ENCODE data around the gene SSBP3. TPM values are rescaled to one million over a fixed set of nuclear protein-coding genes. Genes with fewer than 3 reads are reported as not detected.
A peak's percentile ranks its signal among the peaks of the same experiment; 100 is the strongest.

SSBP3 gene
- total RNA-seq, 2 donors from 2014 or later, result 59.0 to 92.1 TPM

DNA sequence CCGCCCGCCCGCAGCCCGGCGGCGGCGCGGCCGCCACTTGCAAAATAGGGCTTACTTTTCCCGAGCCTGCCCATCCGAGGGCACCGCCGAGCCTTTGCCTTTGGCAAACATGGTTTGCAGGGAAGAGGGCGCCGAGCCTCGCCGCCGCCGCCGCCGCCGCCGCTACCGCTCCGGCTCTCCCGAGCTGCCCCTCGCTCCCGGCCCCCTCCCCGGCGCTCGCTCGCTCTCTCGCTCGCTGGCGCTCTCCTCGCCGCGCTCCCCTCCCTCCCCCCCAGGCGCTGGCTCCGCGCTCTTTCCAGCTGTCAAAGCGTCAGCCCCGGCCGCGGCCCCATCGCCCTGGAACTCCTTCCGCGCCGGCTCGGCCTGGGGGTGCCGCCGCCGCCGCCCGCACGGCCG lies 298 bp downstream of the SSBP3 start:
- DNase-seq (ENCODE audit: low spot score), result no peak
- Mint-ChIP-seq H3K27me3 (no peaks in the 10 kb centered on the region), H3K36me3 (peaks cover 22% of the 10 kb centered on the region), H3K4me3 (peak overlapping the region; percentile 38), H3K9me3 (no peaks in the 10 kb centered on the region), H3K4me1 (ENCODE audit: low read depth in 2 of 2) (peaks cover 68 to 70% of the 10 kb centered on the region in 2 donors), H3K27ac (no peak overlapping the region)
- no peak for ATAC-seq

DNA sequence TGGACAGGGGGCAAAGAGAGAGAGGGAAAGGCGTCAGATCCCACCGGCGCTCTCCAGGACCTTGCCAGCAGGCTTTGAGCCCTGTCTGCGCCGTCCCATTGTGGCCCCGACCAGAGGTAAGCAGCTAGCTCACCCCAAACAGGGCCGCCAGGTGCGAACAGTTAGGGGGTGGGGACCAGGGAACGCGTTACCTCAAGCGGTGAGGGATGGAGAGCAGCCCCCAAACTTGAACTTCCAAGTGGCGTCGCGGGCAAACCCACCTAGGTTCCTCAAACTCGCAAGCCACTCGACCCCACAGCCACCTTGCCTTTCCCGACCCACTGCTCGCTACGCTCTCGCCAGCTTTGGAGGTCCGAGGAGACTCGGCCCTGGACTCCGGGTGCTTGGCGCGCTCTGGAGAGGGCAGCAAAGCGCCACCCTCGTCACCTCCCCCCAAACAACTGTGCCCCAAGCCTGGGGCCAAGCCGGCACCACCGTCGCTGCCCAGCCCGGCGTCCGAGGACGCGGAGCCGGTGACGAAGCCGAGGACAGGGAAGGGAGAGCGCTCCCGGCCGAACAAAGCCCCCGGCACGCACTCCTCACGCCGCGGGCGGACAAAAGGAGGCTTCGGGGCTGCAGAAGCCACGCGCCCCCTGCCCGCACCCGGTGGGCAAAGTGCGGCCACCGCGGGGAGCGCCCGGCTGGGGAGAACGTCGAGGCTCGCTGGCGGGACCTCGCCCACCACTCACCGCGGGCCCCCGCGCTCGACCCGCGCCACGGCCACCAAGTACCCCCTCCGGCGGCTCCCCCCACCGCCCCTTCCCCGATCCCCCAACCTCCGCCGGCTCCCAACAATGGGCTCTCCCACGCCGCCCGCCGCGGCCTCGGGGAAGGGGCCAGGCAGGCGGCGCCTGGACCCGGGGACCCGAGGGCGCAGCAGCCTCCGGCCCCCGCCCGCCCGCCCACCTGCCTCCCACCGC lies 976 bp downstream of the SSBP3 start:
- H3K27ac Mint-ChIP-seq, result peak overlapping the region; percentile 80 to 87
- peak overlapping the region; percentile 90 for H3K4me3 Mint-ChIP-seq
- peaks cover 28% of the 10 kb centered on the region for H3K36me3 Mint-ChIP-seq
- DNase-seq (ENCODE audit: low spot score), result no peak
- ATAC-seq, result no peak
- H3K9me3 Mint-ChIP-seq, result no peaks in the 10 kb centered on the region
- no peaks in the 10 kb centered on the region for H3K27me3 Mint-ChIP-seq
- H3K4me1 Mint-ChIP-seq (ENCODE audit: low read depth in 2 of 2), result peaks cover 75 to 76% of the 10 kb centered on the region in 2 donors

DNA sequence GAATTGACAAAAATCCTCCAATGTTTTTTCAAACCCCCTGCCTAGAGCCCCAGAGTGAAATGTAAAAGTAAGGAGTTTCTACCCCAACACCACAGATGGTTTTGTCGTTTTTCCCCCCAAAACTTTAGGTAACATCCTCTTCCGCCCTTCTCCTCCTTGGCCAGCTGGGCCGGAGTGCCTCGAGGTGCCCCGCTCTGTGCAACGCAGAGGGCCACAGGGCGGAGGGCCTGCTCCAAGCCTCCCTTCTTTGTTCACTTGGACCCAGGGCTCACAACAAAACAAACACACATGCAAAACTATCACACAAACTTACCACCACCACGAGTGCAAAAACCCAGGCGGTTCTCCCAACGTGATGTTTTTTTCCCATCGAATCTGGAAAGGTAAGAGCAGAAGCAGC lies 1.9 kb downstream of the SSBP3 start:
- Mint-ChIP-seq H3K36me3 (peaks cover 37% of the 10 kb centered on the region), H3K27ac (peak overlapping the region; percentile 80 to 87), H3K27me3 (no peaks in the 10 kb centered on the region), H3K4me1 (ENCODE audit: low read depth in 2 of 2) (peaks cover 75 to 77% of the 10 kb centered on the region in 2 donors), H3K9me3 (no peaks in the 10 kb centered on the region), H3K4me3 (peak overlapping the region; percentile 90)
- ATAC-seq (no peak), DNase-seq (ENCODE audit: low spot score) (no peak)

DNA sequence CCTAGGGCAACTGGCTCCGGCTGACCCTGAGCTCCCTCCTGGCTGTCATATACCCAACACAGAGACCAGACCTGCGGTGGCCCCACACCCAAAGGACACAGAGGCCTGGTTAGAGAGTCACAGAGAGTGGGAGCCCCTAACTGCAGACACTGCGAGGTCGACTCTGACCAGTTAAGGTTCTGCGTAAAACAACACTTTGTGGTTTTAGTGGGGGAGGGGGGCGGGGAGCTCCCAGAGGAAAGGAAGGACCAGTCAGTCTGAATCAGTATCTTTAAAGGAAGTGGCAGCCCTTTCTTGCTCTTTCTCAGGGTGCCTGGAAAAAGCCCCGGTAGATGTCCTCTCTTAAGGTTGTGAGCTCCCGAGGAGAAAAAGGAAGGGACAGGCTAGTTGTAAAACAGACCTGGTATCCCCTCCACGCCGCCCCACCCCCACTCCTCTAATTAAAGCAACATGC lies 2.4 kb downstream of the SSBP3 start:
- Mint-ChIP-seq H3K36me3 (peaks cover 41% of the 10 kb centered on the region), H3K27ac (peak overlapping the region; percentile 80 to 87), H3K9me3 (no peaks in the 10 kb centered on the region), H3K4me3 (peak overlapping the region; percentile 90), H3K4me1 (ENCODE audit: low read depth in 2 of 2) (peaks cover 74 to 77% of the 10 kb centered on the region in 2 donors), H3K27me3 (no peaks in the 10 kb centered on the region)
- DNase-seq (ENCODE audit: low spot score), result no peak
- ATAC-seq, result peak in 1 of 2 donors; percentile 0

DNA sequence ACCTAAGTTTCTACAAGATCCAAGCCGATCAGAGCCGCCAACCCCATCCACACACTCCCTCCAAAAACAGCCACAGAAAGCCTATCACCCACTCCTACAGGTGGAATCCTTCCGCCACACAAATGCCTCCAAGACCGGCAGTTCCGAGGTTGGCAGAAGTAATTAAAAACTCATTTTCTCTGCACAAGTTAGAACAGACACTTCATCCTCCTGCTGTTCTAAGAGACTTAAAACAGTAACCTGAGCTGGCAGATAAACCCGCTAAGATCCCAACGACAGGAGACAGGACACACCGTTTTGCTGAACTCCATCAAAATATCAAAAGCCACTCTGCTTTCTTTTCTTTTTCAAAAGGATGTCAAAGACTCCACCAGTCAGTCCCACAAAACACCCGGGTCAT lies 2.8 kb downstream of the SSBP3 start:
- H3K27me3 Mint-ChIP-seq, result no peaks in the 10 kb centered on the region
- H3K4me3 Mint-ChIP-seq, result peak overlapping the region; percentile 90
- DNase-seq (ENCODE audit: low spot score) (no peak), ATAC-seq (no peak)
- no peaks in the 10 kb centered on the region for H3K9me3 Mint-ChIP-seq
- H3K36me3 Mint-ChIP-seq, result peaks cover 46% of the 10 kb centered on the region
- H3K27ac Mint-ChIP-seq, result peak overlapping the region; percentile 80 to 87
- H3K4me1 Mint-ChIP-seq (ENCODE audit: low read depth in 2 of 2), result peaks cover 72 to 77% of the 10 kb centered on the region in 2 donors

DNA sequence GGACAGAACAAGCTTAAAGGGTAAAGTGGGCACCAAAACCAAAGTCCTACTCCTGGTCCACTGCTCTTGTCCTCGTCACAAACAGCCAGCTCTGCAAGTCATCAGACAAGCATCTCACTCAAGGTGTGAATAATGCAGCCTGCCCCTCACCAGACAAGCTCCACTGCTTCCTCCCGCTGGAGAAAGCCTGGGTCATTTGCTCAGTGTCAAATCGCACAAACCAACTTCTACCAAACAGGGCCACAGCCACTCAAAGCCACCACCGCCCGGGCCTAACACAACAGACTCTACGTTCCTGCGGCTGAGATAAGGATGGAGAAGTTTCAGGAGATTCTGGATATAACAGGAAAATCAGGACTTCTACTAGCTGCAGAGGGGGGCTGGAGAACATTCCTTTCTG lies 3.3 kb downstream of the SSBP3 start:
- DNase-seq (ENCODE audit: low spot score), result no peak
- peaks cover 71 to 77% of the 10 kb centered on the region in 2 donors for H3K4me1 Mint-ChIP-seq (ENCODE audit: low read depth in 2 of 2)
- H3K9me3 Mint-ChIP-seq, result no peaks in the 10 kb centered on the region
- peak overlapping the region; percentile 80 to 87 for H3K27ac Mint-ChIP-seq
- H3K27me3 Mint-ChIP-seq, result no peaks in the 10 kb centered on the region
- peaks cover 51% of the 10 kb centered on the region for H3K36me3 Mint-ChIP-seq
- peak overlapping the region; percentile 90 for H3K4me3 Mint-ChIP-seq
- no peak for ATAC-seq

DNA sequence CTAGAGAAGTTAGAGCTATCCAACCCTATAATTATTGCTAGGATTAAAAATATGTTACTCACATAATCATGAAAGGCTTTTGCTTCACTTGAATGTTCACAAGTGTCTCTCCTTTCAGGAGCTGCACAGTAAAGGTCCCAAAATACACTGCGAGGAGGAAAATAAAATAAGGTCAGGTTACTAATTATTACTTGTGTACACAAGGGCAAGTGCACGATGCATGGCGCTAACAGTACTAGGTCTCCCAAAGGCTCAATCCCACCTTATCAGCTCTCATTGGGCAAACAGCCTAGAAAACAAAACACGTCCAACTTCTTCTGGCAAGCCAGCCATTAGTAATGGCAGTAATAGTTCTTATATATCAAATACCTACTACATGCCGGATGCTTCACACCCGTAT lies 4.4 kb downstream of the SSBP3 start:
- H3K27me3 Mint-ChIP-seq, result no peaks in the 10 kb centered on the region
- H3K4me1 Mint-ChIP-seq (ENCODE audit: low read depth in 2 of 2), result peaks cover 69 to 70% of the 10 kb centered on the region in 2 donors
- ATAC-seq (no peak), DNase-seq (ENCODE audit: low spot score) (no peak)
- H3K4me3 Mint-ChIP-seq, result peak overlapping the region; percentile 5
- peak overlapping the region; percentile 5 to 79 for H3K27ac Mint-ChIP-seq
- H3K9me3 Mint-ChIP-seq, result no peaks in the 10 kb centered on the region
- H3K36me3 Mint-ChIP-seq, result peaks cover 51% of the 10 kb centered on the region

DNA sequence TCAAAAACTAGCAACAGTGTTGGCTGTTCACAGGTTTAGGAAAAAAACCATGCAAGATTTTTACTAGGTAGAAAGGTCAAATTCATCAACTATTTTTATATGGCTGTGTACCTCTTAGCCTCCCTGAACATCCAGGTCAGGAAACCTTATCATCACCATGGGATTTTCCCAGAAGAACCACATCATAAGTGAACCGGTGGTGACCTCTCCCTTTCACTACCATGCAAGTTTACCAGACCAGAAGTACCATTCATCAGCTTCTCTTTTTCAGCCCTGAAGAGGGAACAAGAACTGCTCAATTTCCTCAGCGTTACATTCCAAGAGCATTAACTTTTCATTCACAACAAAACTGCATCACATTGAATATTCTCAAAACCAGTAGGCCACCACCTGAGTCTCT lies 5.9 kb downstream of the SSBP3 start:
- no peak for ATAC-seq
- no peaks in the 10 kb centered on the region for H3K27me3 Mint-ChIP-seq
- no peak for DNase-seq (ENCODE audit: low spot score)
- H3K9me3 Mint-ChIP-seq, result no peaks in the 10 kb centered on the region
- peak overlapping the region; percentile 54 for H3K4me3 Mint-ChIP-seq
- peaks cover 51% of the 10 kb centered on the region for H3K36me3 Mint-ChIP-seq
- H3K4me1 Mint-ChIP-seq (ENCODE audit: low read depth in 2 of 2), result peaks cover 74 to 75% of the 10 kb centered on the region in 2 donors
- H3K27ac Mint-ChIP-seq, result peak overlapping the region; percentile 5 to 79

DNA sequence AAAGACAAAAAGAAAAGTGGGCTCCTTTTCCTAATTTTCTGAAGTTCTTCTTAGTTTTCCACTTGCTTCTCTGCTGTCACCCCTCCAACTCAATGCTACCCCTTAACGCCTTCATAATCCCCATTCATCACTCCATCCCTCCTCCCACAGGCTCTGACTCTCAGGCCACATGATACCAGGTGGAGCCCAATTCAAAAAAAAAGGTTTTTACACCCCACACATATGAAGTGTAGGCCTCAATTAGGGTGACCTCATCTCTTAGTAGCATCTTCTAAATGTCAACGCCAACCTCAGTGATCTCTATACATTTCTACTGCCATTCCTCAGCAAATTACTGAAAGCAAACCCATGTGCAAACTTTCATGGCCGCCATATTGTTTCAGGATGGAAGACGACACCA lies 6.4 kb downstream of the SSBP3 start:
- H3K36me3 Mint-ChIP-seq, result peaks cover 51% of the 10 kb centered on the region
- no peaks in the 10 kb centered on the region for H3K9me3 Mint-ChIP-seq
- no peaks in the 10 kb centered on the region for H3K27me3 Mint-ChIP-seq
- DNase-seq (ENCODE audit: low spot score) (no peak), ATAC-seq (no peak)
- H3K27ac Mint-ChIP-seq, result peak overlapping the region; percentile 5 to 70
- H3K4me3 Mint-ChIP-seq, result peak overlapping the region; percentile 54
- peaks cover 74 to 76% of the 10 kb centered on the region in 2 donors for H3K4me1 Mint-ChIP-seq (ENCODE audit: low read depth in 2 of 2)

DNA sequence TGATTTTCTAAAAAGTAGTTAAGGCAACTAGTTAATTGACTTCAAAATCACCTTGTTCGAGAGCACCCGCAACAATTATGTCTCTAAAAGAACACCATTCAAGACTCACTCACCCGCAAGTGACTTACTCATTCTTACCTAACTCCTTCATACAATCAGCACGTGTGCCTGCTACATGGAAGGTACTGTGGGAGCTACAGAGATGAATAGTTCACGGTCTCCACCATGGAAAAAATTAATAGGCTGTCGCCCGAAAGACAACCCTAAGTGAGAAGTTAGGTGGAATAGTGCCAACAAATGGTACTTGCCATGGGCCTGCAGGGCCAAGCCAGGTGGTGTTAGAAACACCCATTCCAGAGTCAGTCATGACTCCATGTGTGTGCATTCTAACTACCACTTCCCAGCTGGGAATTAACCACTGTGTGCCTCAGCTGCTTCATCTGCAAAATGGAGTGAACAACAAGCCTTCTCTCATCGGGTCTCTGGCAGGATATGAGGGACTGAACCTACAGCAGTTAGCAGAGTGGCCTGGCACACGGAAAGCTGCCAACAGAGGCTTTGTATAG lies 7.1 kb downstream of the SSBP3 start:
- peaks cover 67 to 72% of the 10 kb centered on the region in 2 donors for H3K4me1 Mint-ChIP-seq (ENCODE audit: low read depth in 2 of 2)
- H3K4me3 Mint-ChIP-seq, result no peak overlapping the region
- H3K27me3 Mint-ChIP-seq, result no peaks in the 10 kb centered on the region
- no peak for ATAC-seq
- peak overlapping the region; percentile 5 to 70 for H3K27ac Mint-ChIP-seq
- H3K9me3 Mint-ChIP-seq, result no peaks in the 10 kb centered on the region
- peaks cover 51% of the 10 kb centered on the region for H3K36me3 Mint-ChIP-seq
- no peak for DNase-seq (ENCODE audit: low spot score)

DNA sequence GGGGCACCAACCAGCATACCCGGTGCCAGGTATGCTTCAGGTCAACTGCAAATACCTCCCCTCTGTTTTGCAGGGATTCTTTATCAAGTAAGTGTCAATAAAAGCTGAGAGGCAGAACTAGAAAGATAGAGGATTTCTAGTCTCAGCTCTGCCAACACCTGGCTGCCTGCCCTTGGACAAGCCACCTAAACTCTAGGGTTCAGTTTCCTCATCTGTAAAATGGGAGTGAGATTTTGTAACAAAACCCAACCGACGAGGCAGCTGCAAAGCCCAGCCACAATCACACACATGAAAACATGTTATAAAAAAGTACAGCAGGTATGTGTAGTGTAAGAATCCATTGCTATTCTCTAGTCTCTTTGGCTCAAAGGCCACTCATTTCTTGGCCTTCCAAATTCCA lies 8.2 kb downstream of the SSBP3 start:
- DNase-seq (ENCODE audit: low spot score) (no peak), ATAC-seq (no peak)
- Mint-ChIP-seq H3K9me3 (no peaks in the 10 kb centered on the region), H3K27me3 (no peaks in the 10 kb centered on the region), H3K4me1 (ENCODE audit: low read depth in 2 of 2) (peaks cover 56 to 61% of the 10 kb centered on the region in 2 donors), H3K36me3 (peaks cover 44% of the 10 kb centered on the region), H3K27ac (no peak overlapping the region), H3K4me3 (no peak overlapping the region)

DNA sequence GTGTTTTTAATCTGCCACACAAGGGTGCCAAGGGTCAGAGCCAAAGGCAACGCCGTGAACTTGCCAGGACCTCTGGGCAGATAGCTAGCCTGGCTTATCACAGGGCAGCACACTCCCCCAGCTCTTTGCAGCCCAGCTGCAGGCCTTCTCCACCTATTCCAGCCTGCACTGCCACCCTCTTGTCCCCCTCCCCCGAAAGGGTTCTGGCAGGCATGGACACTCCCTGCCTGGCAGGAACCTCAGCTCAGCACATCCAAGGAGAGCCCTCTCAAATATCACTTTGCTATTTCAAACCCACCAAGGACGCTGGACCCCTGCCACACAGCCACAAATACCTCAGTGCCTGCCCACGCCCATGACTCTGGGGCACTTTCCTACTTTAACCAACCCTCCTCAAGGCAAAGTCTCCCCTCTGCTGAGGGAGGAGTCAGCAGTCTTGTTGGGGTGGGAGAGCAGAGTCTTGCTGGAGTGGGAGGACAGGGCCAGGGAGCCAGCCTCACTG lies 9.1 kb downstream of the SSBP3 start:
- Mint-ChIP-seq H3K27me3 (no peaks in the 10 kb centered on the region), H3K4me3 (no peak overlapping the region), H3K36me3 (peaks cover 43% of the 10 kb centered on the region), H3K4me1 (ENCODE audit: low read depth in 2 of 2) (peaks cover 52 to 58% of the 10 kb centered on the region in 2 donors), H3K9me3 (no peaks in the 10 kb centered on the region), H3K27ac (peak overlapping the region in 1 of 2 donors; percentile 21)
- no peak for ATAC-seq
- DNase-seq (ENCODE audit: low spot score), result no peak

DNA sequence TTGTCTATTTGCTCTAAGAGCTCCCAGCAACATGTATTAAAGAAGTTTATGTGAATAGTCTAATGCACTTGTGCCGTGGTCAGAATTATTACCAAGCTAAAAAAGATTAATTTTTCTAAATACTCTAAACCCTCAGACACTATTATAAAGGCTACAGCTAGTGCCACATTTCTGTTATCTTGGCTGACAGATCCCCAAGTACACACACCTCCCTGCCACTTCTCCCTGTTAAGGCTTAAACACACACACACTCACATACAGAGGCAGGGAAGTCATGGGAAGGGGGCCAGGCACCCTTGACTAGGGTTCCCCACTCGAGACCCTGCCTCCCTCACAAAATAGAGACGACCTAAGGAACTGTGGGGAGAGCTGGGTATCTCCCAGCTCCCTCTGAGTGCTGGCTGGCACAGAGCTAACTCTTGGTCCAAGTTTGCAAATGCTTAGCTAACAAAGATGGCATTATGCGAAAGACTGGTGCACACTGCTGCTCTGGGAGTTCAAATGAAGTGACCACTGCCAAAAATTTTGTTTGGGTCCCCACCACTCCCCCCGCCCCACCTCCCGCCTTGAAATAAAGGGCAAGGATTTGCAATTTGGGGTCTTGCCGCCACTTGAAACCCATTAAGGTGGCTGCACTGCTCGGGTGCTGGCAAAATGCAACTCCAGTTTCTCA lies 9.8 kb downstream of the SSBP3 start:
- Mint-ChIP-seq H3K36me3 (peaks cover 39% of the 10 kb centered on the region), H3K27me3 (no peaks in the 10 kb centered on the region), H3K9me3 (no peaks in the 10 kb centered on the region), H3K27ac (no peak overlapping the region), H3K4me3 (no peak overlapping the region), H3K4me1 (ENCODE audit: low read depth in 2 of 2) (peaks cover 46 to 51% of the 10 kb centered on the region in 2 donors)
- ATAC-seq, result no peak
- DNase-seq (ENCODE audit: low spot score), result no peak

Measured in natural killer cell treated with Interleukin-12 subunit alpha and Interleukin-12 subunit beta and Interleukin-15 and Interleukin-18, amount 100 ng/mL, for 72 hours (primary cell).